Mesendoderm (in vitro differentiated cells): ENCODE measurements around the gene CPB1.

ENCODE experiments used
- DNase-seq: peaks from one replicate; pipeline ENCODE4 v3.0.0; 2013
- H2AK5ac ChIP-seq: 2 replicates; pipeline ENCODE4 v1.6.1; 2013; ENCODE audit warnings: low read length, inconsistent platforms
- H2BK120ac ChIP-seq: 2 replicates; pipeline ENCODE4 v1.6.1; 2013; ENCODE audit warnings: low read depth, mild to moderate bottlenecking, low read length, moderate library complexity, mixed read lengths
- H2BK15ac ChIP-seq: replicated peaks from 2 replicates; pipeline ENCODE4 v1.6.1; 2013; ENCODE audit warnings: low read depth, mild to moderate bottlenecking, moderate library complexity
- H2BK5ac ChIP-seq: 2 replicates; pipeline ENCODE4 v1.6.1; 2013; ENCODE audit warnings: low read length, inconsistent platforms
- H3K18ac ChIP-seq: 2 replicates; pipeline ENCODE4 v1.6.1; 2013; ENCODE audit warnings: mild to moderate bottlenecking, low read length, mixed read lengths
- H3K23ac ChIP-seq: one replicate; pipeline ENCODE4 v1.6.1; 2013; ENCODE audit warnings: low read length
- H3K27ac ChIP-seq: 2 replicates; pipeline ENCODE4 v1.5.1; 2013; ENCODE audit warnings: low read depth, mild to moderate bottlenecking, inconsistent platforms, low read length, moderate library complexity
- H3K27me3 ChIP-seq: 2 replicates; pipeline ENCODE4 v1.6.1; 2013; ENCODE audit warnings: low read length, control low read depth, mild to moderate bottlenecking, inconsistent platforms; ENCODE audit not compliant: insufficient read depth, poor library complexity
- H3K36me3 ChIP-seq: 2 replicates; pipeline ENCODE4 v1.6.1; 2013; ENCODE audit warnings: low read length, inconsistent platforms; ENCODE audit not compliant: control insufficient read depth, insufficient read depth
- H3K4ac ChIP-seq: one replicate; pipeline ENCODE4 v1.6.1; 2013; ENCODE audit warnings: low read depth, mild to moderate bottlenecking, low read length, moderate library complexity
- H3K4me1 ChIP-seq: 2 replicates; pipeline ENCODE4 v1.6.1; 2013; ENCODE audit warnings: low read depth, low read length, inconsistent platforms; ENCODE audit not compliant: control insufficient read depth
- H3K4me2 ChIP-seq: 2 replicates; pipeline ENCODE4 v1.6.1; 2013; ENCODE audit warnings: low read length
- H3K4me3 ChIP-seq: 2 replicates; pipeline ENCODE4 v1.5.1; 2013; ENCODE audit warnings: mild to moderate bottlenecking, low read length
- H3K56ac ChIP-seq: one replicate; pipeline ENCODE4 v1.6.1; 2013; ENCODE audit warnings: low read length
- H3K79me1 ChIP-seq: 2 replicates; pipeline ENCODE4 v1.6.1; 2013; ENCODE audit warnings: low read length, inconsistent platforms
- H3K79me2 ChIP-seq: 2 replicates; pipeline ENCODE4 v1.6.1; 2013; ENCODE audit warnings: mild to moderate bottlenecking, low read length; ENCODE audit not compliant: control insufficient read depth, insufficient read depth
- H3K9ac ChIP-seq: 2 replicates; pipeline ENCODE4 v1.6.1; 2013; ENCODE audit warnings: low read length, inconsistent platforms
- H4K5ac ChIP-seq: one replicate; pipeline ENCODE4 v1.6.1; 2013; ENCODE audit warnings: low read length
- H4K8ac ChIP-seq: one replicate; pipeline ENCODE4 v1.6.1; 2013; ENCODE audit warnings: low read depth, mild to moderate bottlenecking, control low read depth, low read length, moderate library complexity
- WGBS: extraction: QIAGEN DNeasy Blood & Tissue Kit; methylation state at CpG from one replicate; pipeline ENCODE4 v1.1.7; 2013; ENCODE audit warnings: low lambda C conversion rate, missing lambda C conversion rate; ENCODE audit not compliant: insufficient coverage; ENCODE audit errors: extremely low coverage; 5-methylcytosine and 5-hydroxymethylcytosine counted together

The CPB1 gene

GRCh38 chr3:148906667-148907066 is 79.1 kb downstream of the CPB1 start:
- H3K9ac ChIP-seq: no peak overlapping the region
- no peaks in the 10 kb centered on the region for H3K4me1 ChIP-seq
- H4K8ac ChIP-seq: no peak overlapping the region
- no peak overlapping the region for H4K5ac ChIP-seq
- no peak overlapping the region for H3K18ac ChIP-seq
- no peak overlapping the region for H2BK15ac ChIP-seq
- no peak overlapping the region for H3K27ac ChIP-seq
- H3K27me3 ChIP-seq: no peaks in the 10 kb centered on the region
- H3K79me1 ChIP-seq: no peaks in the 10 kb centered on the region
- no peak overlapping the region for H2BK120ac ChIP-seq
- no CpG with 5 or more reads among the region's 2 CpGs for WGBS
- DNase-seq: no peak
- no peak overlapping the region for H3K4me2 ChIP-seq
- H2AK5ac ChIP-seq: no peak overlapping the region
- H3K56ac ChIP-seq: no peak overlapping the region
- H3K79me2 ChIP-seq: no peaks in the 10 kb centered on the region
- no peak overlapping the region for H3K4me3 ChIP-seq
- no peak overlapping the region for H3K23ac ChIP-seq
- no peaks in the 10 kb centered on the region for H3K36me3 ChIP-seq
- no peak overlapping the region for H3K4ac ChIP-seq
- no peak overlapping the region for H2BK5ac ChIP-seq
